GM12878 (cell line): ENCODE measurements around the gene ACOT12. TPM values are rescaled to one million over a fixed set of nuclear protein-coding genes. Genes with fewer than 3 reads are reported as not detected.

Experiments used
- ATAC-seq: fragments of 200-7000 bp; cut with Tn5 transposase; 3 replicates; pipeline ENCODE4 v1.9.1; 2020; ENCODE audit warnings: mild to moderate bottlenecking, moderate library complexity
- BruUV-seq: library from RNA; stranded (reverse); fragments of 400-500 nt; replicated peaks from 2 replicates; lab custom pipeline; 2021; lab: Mats Ljungman, UMichigan
- CTCF ChIA-PET: fragments of 300-600 bp; sonication (Branson Sonifier 250); formaldehyde crosslinking; extraction: SDS; loops from one replicate; lab custom pipeline; 2021; ENCODE audit warnings: inconsistent platforms; lab: Yijun Ruan, JAX
- POLR2A ChIA-PET: fragments of 350-600 bp; formaldehyde crosslinking; extraction: SDS; loops from one replicate; lab custom pipeline; 2021; ENCODE audit warnings: inconsistent platforms; lab: Charles Lee
- RAD21 ChIA-PET: fragments of 300-600 bp; sonication (Branson Sonifier 250); formaldehyde crosslinking; loops from one replicate; lab custom pipeline; 2023; ENCODE audit warnings: antibody characterized with exemption; ENCODE audit not compliant: unreplicated experiment; lab: Charles Lee
- SMC1A ChIA-PET: fragments of 300-600 bp; sonication (Branson Sonifier 250); formaldehyde crosslinking; loops from one replicate; lab custom pipeline; 2023; ENCODE audit not compliant: unreplicated experiment, uncharacterized antibody; lab: Charles Lee
- DNase-seq: peaks from one replicate; pipeline ENCODE4 v3.0.0-alpha.2; 2011; ENCODE audit warnings: low read depth, low spot score
- FAIRE-seq: peaks from 3 replicates; lab custom pipeline; 2011; peaks lifted over from hg19 to GRCh38; lab: Jason Lieb, UNC
- H2AFZ ChIP-seq: 2 replicates; pipeline ENCODE4 v1.6.0; 2011; ENCODE audit warnings: low read depth, low read length, control low read depth; ENCODE audit not compliant: control insufficient read depth
- H3K27ac ChIP-seq: 2 replicates; pipeline ENCODE4 v1.5.1; 2011; ENCODE audit warnings: control low read depth; ENCODE audit not compliant: control insufficient read depth, insufficient read depth
- H3K27me3 ChIP-seq, 2 experiments: replicated peaks in 1 of 2; 2 replicates each; pipeline versions ENCODE4 v1.6.0 to v1.6.1; 2011; ENCODE audit warnings: low read length in 1 of 2; ENCODE audit not compliant: control insufficient read depth in 2 of 2, insufficient read depth in 2 of 2
- H3K36me3 ChIP-seq, 2 experiments: 2 replicates each; pipeline ENCODE4 v1.5.1; 2011; ENCODE audit warnings: low read length in 1 of 2; ENCODE audit not compliant: control insufficient read depth in 2 of 2, insufficient read depth in 2 of 2
- H3K4me1 ChIP-seq: 2 replicates; pipeline ENCODE4 v1.6.1; 2011; ENCODE audit warnings: mild to moderate bottlenecking, low read length, moderate library complexity, mixed read lengths; ENCODE audit not compliant: control insufficient read depth, insufficient read depth
- H3K4me2 ChIP-seq: 2 replicates; pipeline ENCODE4 v1.6.0; 2011; ENCODE audit warnings: control low read depth; ENCODE audit not compliant: control insufficient read depth, insufficient read depth
- H3K4me3 ChIP-seq: fragments of 200-600 bp; sonication (generic); 2 replicates; pipeline ENCODE4 v1.5.1; 2016
- H3K79me2 ChIP-seq: 2 replicates; pipeline ENCODE4 v1.6.0; 2011; ENCODE audit warnings: low read length; ENCODE audit not compliant: control insufficient read depth, insufficient read depth
- H3K9ac ChIP-seq: 2 replicates; pipeline ENCODE4 v1.8.0; 2011; ENCODE audit warnings: low read length, control low read depth, mixed read lengths; ENCODE audit not compliant: control insufficient read depth, insufficient read depth
- H3K9me3 ChIP-seq: replicated peaks from 3 replicates; pipeline ENCODE4 v1.5.1; 2011; ENCODE audit warnings: mild to moderate bottlenecking, low read length; ENCODE audit not compliant: control insufficient read depth, insufficient read depth
- H4K20me1 ChIP-seq: 2 replicates; pipeline ENCODE4 v1.6.0; 2011; ENCODE audit not compliant: control insufficient read depth, insufficient read depth
- EED ChIP-seq: sonication (generic); IDR thresholded peaks from 2 replicates; pipeline ENCODE4 v1.6.1; 2016; ENCODE audit warnings: antibody characterized with exemption, low read depth
- ETV6 ChIP-seq, 2 experiments: fragments of 450-650 bp in 1 of 2; IDR thresholded peaks in 1 of 2; conservative IDR thresholded peaks in 1 of 2; 2 replicates each; pipeline ENCODE4 v1.6.1; 2014; ENCODE audit warnings: antibody characterized with exemption in 1 of 2, borderline replicate concordance in 1 of 2, low read depth in 1 of 2, mild to moderate bottlenecking in 1 of 2, moderate library complexity in 1 of 2
- IKZF1 ChIP-seq: fragments of 450-650 bp; conservative IDR thresholded peaks from 2 replicates; pipeline ENCODE4 v1.6.1; 2017; ENCODE audit warnings: antibody characterized with exemption, mild to moderate bottlenecking
- MEF2A ChIP-seq: IDR thresholded peaks from 2 replicates; pipeline ENCODE4 v1.6.1; 2011; ENCODE audit warnings: low read depth, mild to moderate bottlenecking, low read length, moderate library complexity; ENCODE audit not compliant: insufficient read depth
- NFYA ChIP-seq: IDR thresholded peaks from 2 replicates; pipeline ENCODE4 v1.6.1; 2011; ENCODE audit warnings: low read depth, mild to moderate bottlenecking, low read length, improper control_type of control experiment, borderline replicate concordance
- PML ChIP-seq: IDR thresholded peaks from 2 replicates; pipeline ENCODE4 v1.6.1; 2012; ENCODE audit warnings: low read length, inconsistent platforms
- RELA ChIP-seq: fragments of 450-650 bp; IDR thresholded peaks from 2 replicates; pipeline ENCODE4 v1.8.0; 2014; ENCODE audit warnings: borderline replicate concordance; ENCODE audit not compliant: partially characterized antibody
- SREBF2 ChIP-seq: IDR thresholded peaks from 2 replicates; pipeline ENCODE4 v1.6.1; 2012; ENCODE audit warnings: mild to moderate bottlenecking, low read length
- YBX1 ChIP-seq: fragments of 450-650 bp; IDR thresholded peaks from 2 replicates; pipeline ENCODE4 v1.6.1; 2016; ENCODE audit warnings: antibody characterized with exemption
- YY1 ChIP-seq: IDR thresholded peaks from 2 replicates; pipeline ENCODE4 v1.6.1; 2011; ENCODE audit warnings: low read depth, mild to moderate bottlenecking, low read length
- in situ Hi-C: fragments of 300-500 bp; cut with MboI; formaldehyde crosslinking; loops from 9 replicates; pipeline ENCODE4 v1.14.3; 2018; ENCODE audit warnings: mixed read lengths
- intact Hi-C: fragments of 100-400 bp; cut with micrococcal nuclease; formaldehyde crosslinking; loops from one replicate; pipeline ENCODE4 v1.14.2; 2022; ENCODE audit not compliant: unreplicated experiment
- polyA plus RNA-seq, 11 experiments: library from polyadenylated mRNA; depleted of rRNA in 4 of 11; unstranded in 6 of 11; stranded (reverse) in 5 of 11; fragments of >200 nt; fragmentation: Nextera tagmentation in 4 of 11; fragmentation: Illumina TruSeq in 1 of 11; extraction: Ambion mirVana in 4 of 11; extraction: Trizol in 1 of 11; gene quantifications; 1 replicate in 1 of 11; 2 replicates in 10 of 11; pipeline versions ENCODE4 v1.2.1 to v1.2.3, GENCODE V29; 2011 to 2016; ENCODE audit warnings: inconsistent platforms in 2 of 11, missing spikeins in 2 of 11, low read depth in 1 of 11
- total RNA-seq, 4 experiments: library from RNA; depleted of rRNA in 3 of 4; stranded (reverse); fragments of >200 nt in 3 of 4; fragmentation: Illumina TruSeq in 1 of 4; extraction: Trizol in 1 of 4; gene quantifications; 2 replicates each; pipeline versions ENCODE4 v1.2.1 to v1.2.3, GENCODE V29; 2013 to 2021
- TF ChIP-seq, protein P1 (sequence below): IDR thresholded peaks from 2 replicates; pipeline ENCODE4 v1.6.1; 2011; ENCODE audit warnings: low read depth, low read length, improper control_type of control experiment, borderline replicate concordance
- TF ChIP-seq, protein P2 (sequence below): IDR thresholded peaks from 2 replicates; pipeline ENCODE4 v1.6.1; 2011; ENCODE audit warnings: mild to moderate bottlenecking, low read depth, low read length, moderate library complexity; ENCODE audit not compliant: insufficient replicate concordance

The ACOT12 gene
- total and polyA plus RNA-seq, 10 of the 15 experiments (the other 5 are each of a cell fraction or from before 2014, with no cell fraction given), result 0.08 TPM; not detected in 9

DNA sequence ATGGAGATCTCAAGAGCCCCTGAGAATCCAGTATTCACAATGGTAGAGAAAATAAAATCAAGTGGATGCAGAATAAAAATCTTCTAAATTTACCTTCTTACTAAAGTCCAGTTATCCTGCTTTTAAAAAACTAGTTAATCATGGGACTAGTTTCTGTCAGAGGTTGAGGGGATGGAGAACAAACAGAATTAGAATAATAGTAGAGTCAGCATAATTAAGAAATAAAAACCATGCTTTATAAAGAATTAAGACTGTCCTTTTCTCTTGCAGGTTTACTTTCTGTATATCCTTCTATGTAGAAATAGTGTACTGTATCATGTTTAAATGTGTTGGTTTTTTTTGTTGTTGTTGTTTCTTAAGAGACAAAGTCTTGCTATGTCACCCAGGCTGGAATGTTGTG is 23.0 kb downstream of the ACOT12 start:
- RAD21 ChIA-PET, result no interaction called here
- intact Hi-C loops (no loop called here), in situ Hi-C loops (no loop called here)
- no peak for FAIRE-seq
- BruUV-seq, result no TSS peak
- TF ChIP-seq EED (no peak), MEF2A (no peak), RELA (no peak), IKZF1 (no peak), ETV6 (conservative IDR thresholded peaks at IDR 0.05 in 1 of 2, IDR thresholded peaks at IDR 0.05 in 1 of 2; ENCODE audit: borderline replicate concordance in 1 of 2, low read depth in 1 of 2) (no peak), PML (no peak), YY1 (no peak), SREBF2 (no peak), NFYA (no peak), YBX1 (no peak)
- TF ChIP-seq, protein P1, sequence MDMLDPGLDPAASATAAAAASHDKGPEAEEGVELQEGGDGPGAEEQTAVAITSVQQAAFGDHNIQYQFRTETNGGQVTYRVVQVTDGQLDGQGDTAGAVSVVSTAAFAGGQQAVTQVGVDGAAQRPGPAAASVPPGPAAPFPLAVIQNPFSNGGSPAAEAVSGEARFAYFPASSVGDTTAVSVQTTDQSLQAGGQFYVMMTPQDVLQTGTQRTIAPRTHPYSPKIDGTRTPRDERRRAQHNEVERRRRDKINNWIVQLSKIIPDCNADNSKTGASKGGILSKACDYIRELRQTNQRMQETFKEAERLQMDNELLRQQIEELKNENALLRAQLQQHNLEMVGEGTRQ, result no peak
- TF ChIP-seq, protein P2, sequence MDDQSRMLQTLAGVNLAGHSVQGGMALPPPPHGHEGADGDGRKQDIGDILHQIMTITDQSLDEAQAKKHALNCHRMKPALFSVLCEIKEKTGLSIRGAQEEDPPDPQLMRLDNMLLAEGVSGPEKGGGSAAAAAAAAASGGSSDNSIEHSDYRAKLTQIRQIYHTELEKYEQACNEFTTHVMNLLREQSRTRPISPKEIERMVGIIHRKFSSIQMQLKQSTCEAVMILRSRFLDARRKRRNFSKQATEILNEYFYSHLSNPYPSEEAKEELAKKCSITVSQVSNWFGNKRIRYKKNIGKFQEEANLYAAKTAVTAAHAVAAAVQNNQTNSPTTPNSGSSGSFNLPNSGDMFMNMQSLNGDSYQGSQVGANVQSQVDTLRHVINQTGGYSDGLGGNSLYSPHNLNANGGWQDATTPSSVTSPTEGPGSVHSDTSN, result no peak
- H3K4me2 ChIP-seq, result no peak overlapping the region
- H3K9ac ChIP-seq, result no peak overlapping the region
- no peaks in the 10 kb centered on the region for H3K79me2 ChIP-seq
- H2AFZ ChIP-seq, result no peak overlapping the region
- no peaks in the 10 kb centered on the region for H3K4me1 ChIP-seq
- H3K9me3 ChIP-seq, result no peaks in the 10 kb centered on the region
- no peak for DNase-seq
- CTCF ChIA-PET, result no interaction called here
- H3K27me3 ChIP-seq, result no peaks in the 10 kb centered on the region
- ATAC-seq, result no peak
- no peaks in the 10 kb centered on the region for H4K20me1 ChIP-seq
- SMC1A ChIA-PET, result interaction anchor here (1.8 kb wide), 1 partner anchor 10 kb away, joined by 5 read pairs; no protein-coding TSS in a partner anchor
- no peak overlapping the region for H3K27ac ChIP-seq
- POLR2A ChIA-PET, result no interaction called here
- H3K36me3 ChIP-seq, result no peaks in the 10 kb centered on the region
- no peak overlapping the region for H3K4me3 ChIP-seq
